ENCODE measurements around the gene SMIM36.
A peak's percentile ranks its signal among the peaks of the same experiment; 100 is the strongest.

- TF ChIP-seq ZFP30 (CRISPR knock-in tag; IDR thresholded peaks at IDR 0.05) (no peak), GLIS3 (CRISPR knock-in tag; IDR thresholded peaks at IDR 0.05) (no peak; the same call in 1 of the 2 replicates), BACH2 (CRISPR knock-in tag; IDR thresholded peaks at IDR 0.05; ENCODE audit: borderline replicate concordance) (no peak), PATZ1 (CRISPR knock-in tag; IDR thresholded peaks at IDR 0.05; ENCODE audit: borderline replicate concordance) (no peak), POU6F1 (CRISPR knock-in tag; IDR thresholded peaks at IDR 0.05; ENCODE audit: borderline replicate concordance, low read depth) (no peak), ESRRG (CRISPR knock-in tag; IDR thresholded peaks at IDR 0.05) (no peak), ISL1 (CRISPR knock-in tag; IDR thresholded peaks at IDR 0.05) (peak; percentile 47), RARB (CRISPR knock-in tag; IDR thresholded peaks at IDR 0.05) (no peak), ZFP3 (CRISPR knock-in tag; IDR thresholded peaks at IDR 0.05) (peak; percentile 70), ZNF565 (CRISPR knock-in tag; conservative IDR thresholded peaks at IDR 0.05; ENCODE audit: low read depth) (no peak), OSR1 (CRISPR knock-in tag; IDR thresholded peaks at IDR 0.05) (no peak), ZC3H10 (CRISPR knock-in tag; IDR thresholded peaks at IDR 0.05) (no peak)
Measured at GRCh38 chr17:55430541-55431288, 80.5 kb downstream of the SMIM36 start.
